ENCODE data around the gene OR52H1.

Gene OR52H1

GRCh38 chr11:5534046-5534445 lies 14.3 kb downstream of the OR52H1 start:
- Histone ChIP-seq H3K4me3 (no peak overlapping the region), H3K27ac (no peak overlapping the region)
- no peak for TF ChIP-seq CTCF (IDR thresholded peaks at IDR 0.05)
- no peak for DNase-seq (ENCODE audit: low spot score)

- Histone ChIP-seq H3K4me3 (no peak overlapping the region), H3K27ac (no peak overlapping the region)
- TF ChIP-seq CTCF (IDR thresholded peaks at IDR 0.05) = no peak
- no peak for DNase-seq (ENCODE audit: low spot score)
Observed at GRCh38 chr11:5531053-5531831, 17.1 kb downstream of the OR52H1 start.

- Histone ChIP-seq H3K4me3 (no peak overlapping the region), H3K27ac (no peak overlapping the region)
- DNase-seq (ENCODE audit: low spot score) = no peak
- no peak for TF ChIP-seq CTCF (IDR thresholded peaks at IDR 0.05)
Observed at GRCh38 chr11:5528495-5528894, 19.8 kb downstream of the OR52H1 start.

- Histone ChIP-seq H3K27ac (no peak overlapping the region), H3K4me3 (no peak overlapping the region)
- DNase-seq (ENCODE audit: low spot score) = no peak
- TF ChIP-seq CTCF (IDR thresholded peaks at IDR 0.05) = no peak
Observed at GRCh38 chr11:5527716-5528115, 20.6 kb downstream of the OR52H1 start.

- TF ChIP-seq CTCF (IDR thresholded peaks at IDR 0.05) = no peak
- no peak overlapping the region for H3K4me3 ChIP-seq
- DNase-seq (ENCODE audit: low spot score) = no peak
- H3K27ac ChIP-seq = no peak overlapping the region
Observed at GRCh38 chr11:5524756-5525155, 23.6 kb downstream of the OR52H1 start.

GRCh38 chr11:5522308-5522707 lies 26.0 kb downstream of the OR52H1 start:
- Histone ChIP-seq H3K4me3 (no peak overlapping the region), H3K27ac (no peak overlapping the region)
- no peak for DNase-seq (ENCODE audit: low spot score)
- TF ChIP-seq CTCF (IDR thresholded peaks at IDR 0.05) = no peak

GRCh38 chr11:5521540-5521939 lies 26.8 kb downstream of the OR52H1 start:
- no peak for DNase-seq (ENCODE audit: low spot score)

More at GRCh38 chr11:5521540-5521939, 26.8 kb downstream of the OR52H1 start:
- H3K27ac ChIP-seq = no peak overlapping the region
- no peak for TF ChIP-seq CTCF (IDR thresholded peaks at IDR 0.05)
- H3K4me3 ChIP-seq = no peak overlapping the region

Measured in coronary artery (tissue), 2 donors.